Measurements from ENCODE around the gene NIPAL1.
"Not testable (repeated sequence)": the region's sequence is repeated elsewhere in the genome, so short reads cannot be mapped to it uniquely, and the experiment has no call there.

The NIPAL1 gene

DNA sequence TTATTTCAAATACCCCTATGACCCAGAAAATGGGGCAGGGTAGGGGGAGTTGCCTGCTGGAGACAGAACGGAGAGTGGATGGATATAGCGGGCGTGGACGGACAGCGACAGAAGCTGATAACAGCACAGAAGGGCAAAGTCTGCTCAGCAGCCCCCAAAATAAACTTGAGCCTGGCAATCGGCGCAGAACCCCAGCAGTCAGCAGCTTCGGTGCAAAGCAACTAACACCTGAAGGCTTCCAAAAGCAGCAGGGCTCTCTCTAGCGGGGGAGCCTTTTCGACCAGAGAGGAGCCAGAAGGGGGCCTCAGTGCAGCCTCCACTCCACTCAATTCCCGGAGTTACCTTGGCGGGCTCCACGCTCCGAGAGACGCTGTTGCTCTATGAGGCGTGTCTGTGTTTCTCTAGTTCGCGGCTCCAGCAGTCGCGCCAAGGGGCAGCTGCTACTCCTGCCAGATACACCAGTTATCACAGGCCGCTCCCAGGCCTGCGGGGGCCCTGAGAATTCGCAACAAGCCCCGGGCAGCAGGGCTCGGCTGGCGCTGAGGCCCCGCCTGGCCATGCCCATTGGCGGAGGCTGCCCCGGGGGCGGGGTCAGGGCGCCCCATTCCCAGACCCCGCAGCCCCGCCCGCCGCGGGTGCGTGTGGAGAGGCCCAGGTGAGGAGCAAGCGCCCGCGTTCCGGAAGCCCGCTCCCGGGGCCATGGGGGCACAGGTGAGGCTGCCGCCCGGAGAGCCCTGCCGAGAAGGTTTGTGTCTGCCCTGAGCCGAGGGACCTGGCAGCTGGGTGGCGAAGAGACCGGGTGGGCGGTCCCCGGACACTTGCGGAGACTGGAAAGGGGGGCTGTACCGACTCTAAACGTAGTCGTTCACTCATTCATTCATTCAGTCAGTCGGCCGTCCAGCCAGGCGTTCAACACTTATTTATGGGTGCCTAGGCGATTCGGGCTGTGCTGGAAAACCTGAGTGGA, at the start of gene NIPAL1, which contains the start of gene CNGA1:
TSS of gene NIPAL1 (plus strand) at position 632 of the 967 bp plus-strand sequence. CDS start at position 700, 68 bp downstream.
TSS of gene CNGA1 (minus strand) at position 541 of the 967 bp plus-strand sequence. CDS start 63,992 bp downstream, outside the sequence.
- peak; percentile 86 for DNase-seq

DNA sequence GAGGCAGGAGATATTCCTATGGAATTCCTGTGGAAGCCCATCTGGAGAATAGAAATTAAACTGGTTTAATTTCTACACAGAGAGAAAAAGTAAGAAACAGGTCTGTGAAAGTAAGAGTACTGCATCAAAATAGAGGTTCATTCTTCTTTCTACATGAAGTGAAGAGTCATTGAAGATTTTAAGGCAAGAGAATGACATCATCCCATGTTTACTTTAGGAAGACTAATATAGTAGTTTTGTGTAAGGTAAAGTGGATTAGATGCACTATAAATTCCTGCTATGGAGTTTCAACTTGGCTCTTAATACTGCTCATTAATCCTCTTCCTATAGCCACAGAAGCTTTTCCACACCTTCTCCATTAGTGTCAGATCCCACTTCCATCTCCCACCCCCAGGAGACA, 47.7 kb upstream of the NIPAL1 start:
- no peak for DNase-seq

DNA sequence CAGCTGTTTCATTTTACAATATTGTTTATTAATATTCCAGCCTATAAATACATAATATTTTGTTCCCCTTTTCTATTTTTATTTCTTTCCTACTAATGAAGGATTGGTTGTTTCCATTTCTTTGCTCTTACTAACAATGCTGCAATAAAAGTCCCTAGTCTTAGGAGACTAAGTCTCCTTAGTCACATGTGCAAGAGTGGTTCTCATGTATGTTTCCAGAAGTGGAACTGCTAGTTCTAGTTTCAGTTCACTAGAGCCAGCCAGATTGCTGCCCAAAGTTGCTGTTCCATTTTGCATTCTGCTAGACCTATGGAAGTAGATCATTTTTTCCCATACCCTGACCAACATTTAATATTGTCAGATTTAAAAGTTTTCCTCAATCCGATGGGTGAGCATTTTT, 44.4 kb upstream of the NIPAL1 start:
- DNase-seq = no peak

DNA sequence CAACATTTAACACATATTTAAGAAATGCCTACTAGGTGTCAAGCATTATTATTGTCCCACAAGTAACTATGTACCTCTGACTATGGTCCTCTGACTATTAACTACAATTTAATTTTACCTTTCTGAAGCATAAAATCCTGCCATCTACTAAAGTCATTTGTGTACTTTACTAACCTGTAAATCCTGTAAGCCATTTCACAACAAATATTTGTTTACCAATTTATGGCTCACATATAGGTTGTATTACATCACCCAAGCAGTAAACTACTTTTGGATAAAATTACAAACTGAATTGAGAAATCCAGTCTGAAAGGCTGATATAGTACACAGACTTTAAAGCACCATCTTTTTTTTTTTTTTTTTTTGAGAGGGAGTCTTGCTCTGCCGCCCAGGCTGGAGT, 43.9 kb upstream of the NIPAL1 start:
- DNase-seq = no peak

DNA sequence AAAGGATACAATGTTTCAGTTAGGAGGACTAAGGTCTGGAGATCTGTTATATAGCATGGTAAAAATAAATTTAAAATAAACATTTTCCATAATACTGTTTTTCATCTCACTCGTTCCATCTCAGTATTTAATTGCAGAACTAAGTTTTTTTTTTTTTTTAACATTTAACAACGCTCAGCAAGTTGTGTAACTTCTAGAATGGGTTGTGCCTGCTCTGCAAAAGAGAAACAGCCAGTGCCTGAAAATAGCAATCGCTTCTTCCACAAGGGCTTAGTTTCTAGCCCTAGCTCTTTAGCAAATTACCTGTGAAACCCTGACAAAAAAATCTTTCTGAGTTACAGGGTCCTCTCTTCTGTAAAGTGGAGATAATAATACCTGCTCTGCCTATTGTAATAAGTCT, 42.0 kb upstream of the NIPAL1 start:
- DNase-seq = no peak

DNA sequence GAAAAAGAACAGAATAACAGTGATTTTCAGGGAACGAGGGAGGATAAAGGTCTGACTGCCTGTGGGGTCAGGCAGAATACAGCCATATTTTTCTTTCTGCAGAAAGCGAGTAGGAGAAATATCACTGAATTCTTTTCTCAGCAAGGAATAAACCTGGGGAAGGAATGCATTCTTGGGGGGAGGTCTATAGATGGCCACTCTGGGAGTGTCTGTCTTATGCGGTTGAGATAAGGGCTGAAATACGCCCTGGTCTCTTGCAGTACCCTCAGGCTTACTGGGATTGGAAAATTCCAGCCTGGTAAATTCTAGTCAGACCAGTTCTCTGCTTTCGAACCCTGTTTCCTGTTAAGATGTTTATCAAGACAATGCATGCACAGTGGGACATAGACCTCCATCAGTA, 26.4 kb upstream of the NIPAL1 start:
- DNase-seq = no peak

DNA sequence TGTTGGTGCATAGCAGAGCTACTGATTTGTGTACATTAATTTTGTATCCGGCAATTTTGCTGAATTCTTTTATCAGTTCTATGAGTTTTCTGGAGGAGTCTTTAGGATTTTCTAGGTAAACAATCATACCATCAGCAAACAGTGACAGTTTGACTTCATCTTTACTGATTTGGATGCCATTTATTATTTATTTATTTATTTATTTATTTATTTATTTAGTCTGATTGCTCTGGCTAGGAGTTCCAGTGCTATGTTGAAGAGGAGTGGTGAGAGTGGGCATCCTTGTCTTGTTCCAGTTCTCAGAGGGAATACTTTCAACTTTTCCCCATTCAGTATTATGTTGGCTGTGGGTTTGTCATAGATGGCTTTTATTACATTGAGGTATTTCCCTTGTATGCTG, 24.1 kb upstream of the NIPAL1 start:
- DNase-seq = not testable (repeated sequence)

DNA sequence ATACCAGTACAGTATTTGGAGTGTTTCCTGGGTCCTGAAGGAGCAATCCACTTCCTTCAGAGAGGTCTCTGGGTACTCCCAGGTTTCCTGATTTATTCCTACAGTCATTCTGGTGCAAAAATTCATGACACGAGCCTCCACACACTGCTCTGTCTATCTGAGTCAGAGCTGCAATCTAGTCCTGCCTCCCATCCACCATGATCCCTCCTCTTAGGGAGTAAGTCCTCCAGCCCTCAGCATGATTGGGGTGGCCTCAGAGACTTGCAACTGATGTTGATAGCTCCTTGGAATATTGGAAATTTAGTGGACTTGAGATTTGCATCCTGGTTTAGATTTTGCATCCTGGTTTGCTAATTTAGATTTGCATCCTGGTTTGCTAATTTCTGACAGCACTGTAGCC, 20.6 kb upstream of the NIPAL1 start:
- no peak for DNase-seq

DNA sequence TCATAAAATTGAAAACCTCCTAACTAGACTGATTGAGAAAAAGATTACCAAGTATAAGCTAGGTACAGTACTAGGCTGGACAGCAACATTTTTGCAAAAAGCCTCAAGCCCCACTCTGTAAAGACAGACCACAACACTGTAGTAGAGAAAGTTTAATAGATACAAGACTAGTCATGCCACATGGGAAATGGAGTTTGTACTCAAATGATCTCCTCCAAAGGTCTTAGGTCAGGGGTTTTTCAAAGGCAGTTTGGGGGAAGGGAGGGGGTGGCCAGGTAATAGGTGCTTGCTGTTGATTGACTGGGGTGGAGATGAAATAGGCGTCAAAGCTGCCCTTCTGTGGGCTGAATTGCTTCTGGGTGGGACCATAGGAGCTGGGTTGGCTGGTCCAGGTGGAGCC, 14.3 kb upstream of the NIPAL1 start:
- DNase-seq = no peak

DNA sequence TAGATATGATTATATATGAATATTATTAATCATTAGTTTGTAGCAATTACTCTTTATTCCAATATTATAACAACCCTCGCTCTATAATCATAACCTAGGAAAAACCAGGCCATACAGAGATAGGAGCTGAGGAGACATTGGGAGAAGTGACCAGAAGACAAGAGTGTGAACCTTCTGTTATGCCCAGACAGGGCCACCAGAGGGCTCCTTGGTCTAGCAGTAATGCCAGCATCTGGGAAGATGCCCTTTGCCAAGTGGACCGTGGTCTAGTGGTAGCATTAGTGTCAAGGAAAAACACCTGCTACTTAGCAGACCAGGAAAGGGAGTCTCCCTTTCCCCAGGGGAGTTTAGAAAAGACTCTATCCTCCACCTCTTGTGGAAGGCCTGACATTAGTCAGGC, 13.0 kb upstream of the NIPAL1 start:
- peak; percentile 13 for DNase-seq

DNA sequence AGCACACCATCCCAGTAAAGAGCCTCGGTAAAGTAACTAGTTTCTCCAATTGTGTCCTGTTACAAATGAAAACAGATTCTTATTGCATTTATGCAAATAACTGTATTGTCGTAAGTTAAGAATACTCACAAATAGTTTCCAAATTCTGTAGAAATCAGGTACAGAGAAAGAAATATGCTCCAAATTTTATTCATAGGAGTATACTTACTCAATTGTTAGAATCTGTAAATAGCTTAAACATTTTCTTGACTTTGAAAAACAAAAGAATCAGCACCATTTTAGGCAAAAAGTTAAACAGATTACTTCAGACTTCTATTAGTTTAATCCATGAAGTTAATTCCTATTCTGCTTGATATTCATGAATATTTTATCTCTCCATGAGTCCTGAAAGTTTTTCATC, 10.8 kb upstream of the NIPAL1 start:
- no peak for DNase-seq

DNA sequence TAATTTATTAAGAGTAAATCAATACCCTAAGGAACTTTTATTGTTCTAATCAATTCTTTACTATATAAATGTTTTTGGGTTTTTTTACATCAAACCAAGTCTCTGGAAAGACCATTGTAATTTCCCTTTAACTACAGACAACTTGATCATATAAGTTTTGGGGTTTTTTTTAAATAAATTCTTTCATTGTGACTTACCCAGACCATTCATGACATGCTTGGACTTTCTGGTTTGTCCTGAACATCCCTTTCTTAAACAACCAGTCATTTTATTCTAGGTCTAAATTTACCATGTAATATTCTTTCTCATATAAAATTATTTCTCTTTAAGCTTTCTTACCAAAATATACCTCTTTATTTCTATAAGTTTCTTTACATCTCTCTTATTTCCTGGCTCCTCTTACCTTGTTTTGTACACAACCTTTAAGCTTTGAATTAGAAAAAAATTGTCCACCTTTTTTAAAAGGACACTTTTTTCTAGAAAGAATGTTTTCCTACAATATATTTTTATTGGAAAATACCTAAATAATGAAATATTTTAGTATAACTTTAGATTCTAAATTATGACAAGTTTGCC, 8.5 kb upstream of the NIPAL1 start:
- peak; percentile 12 for DNase-seq

DNA sequence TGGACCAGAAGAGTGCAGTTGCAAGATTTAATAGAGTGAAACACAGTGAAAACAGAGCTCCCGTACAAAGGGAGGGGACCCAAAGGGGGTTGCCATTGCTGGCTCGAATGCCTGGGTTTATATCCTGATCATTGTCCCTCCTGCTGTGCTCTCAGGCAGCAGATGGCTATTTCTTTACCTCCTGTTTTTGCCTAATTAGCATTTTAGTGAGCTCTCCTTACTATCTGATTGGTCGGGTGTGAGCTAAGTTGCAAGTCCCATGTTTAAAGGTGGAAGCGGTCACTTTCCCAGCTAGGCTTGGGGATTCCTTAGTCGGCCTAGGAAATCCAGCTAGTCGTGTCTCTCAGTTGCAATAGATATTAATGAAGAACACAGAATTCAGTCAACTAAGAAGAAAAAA, 5.7 kb upstream of the NIPAL1 start:
- not testable (repeated sequence) for DNase-seq

DNA sequence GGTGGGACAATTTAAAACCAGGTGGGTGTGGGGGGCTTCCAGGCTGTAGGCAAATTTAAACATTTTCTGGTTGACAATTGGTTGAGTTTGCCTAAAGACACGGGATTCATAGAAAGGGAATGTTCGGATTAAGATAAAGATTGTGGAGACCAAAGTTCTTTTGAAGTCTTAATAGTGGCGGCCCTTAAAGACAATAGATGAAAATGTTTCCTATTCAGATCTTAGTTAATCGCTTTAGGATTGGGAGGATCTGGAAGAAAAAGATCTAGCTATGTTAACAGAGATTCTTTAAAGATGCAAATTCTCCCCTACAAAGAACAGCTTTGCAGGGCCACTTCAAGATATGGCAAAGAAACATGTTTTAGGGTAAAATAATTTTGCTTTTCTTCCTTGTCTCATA, 4.8 kb upstream of the NIPAL1 start:
- no peak for DNase-seq

DNA sequence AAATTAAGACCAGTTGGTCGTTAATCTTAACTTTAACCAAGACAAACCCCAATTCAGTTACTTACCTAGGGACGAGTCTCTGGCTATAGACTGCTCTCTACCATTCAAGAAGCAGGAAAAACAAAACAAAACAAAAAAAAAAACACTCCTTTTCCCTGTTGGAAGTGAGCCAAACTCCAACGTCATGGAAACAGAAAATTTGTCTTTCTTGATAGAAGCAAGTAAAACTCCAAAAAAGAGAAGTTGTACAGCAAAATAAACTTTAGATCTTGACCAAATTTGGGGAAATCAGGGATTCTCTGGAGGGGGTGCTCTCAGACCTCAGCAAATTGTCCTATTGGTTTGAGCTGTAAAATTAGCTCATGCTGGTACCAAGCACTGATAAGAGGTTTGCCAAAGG, 3.7 kb upstream of the NIPAL1 start:
- no peak for DNase-seq

DNA sequence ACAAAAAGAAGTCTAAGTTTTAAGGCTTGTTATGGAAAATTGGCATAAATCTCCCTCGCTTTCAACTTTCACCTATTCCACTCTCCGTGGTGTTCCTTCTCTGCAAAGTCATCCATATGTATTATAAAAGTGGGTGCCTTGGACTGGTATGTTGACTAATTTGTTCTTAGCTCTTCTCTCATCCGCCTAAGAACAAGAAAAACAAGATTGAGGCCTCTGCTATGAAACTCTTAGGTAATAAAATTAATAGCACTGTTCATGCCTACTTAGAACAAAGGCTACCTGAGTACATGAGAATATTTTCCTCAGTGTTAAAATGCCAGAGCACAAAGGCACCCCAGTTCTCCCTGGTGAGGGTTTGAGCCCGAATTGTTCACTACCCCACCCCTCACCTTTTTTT, 1.4 kb upstream of the NIPAL1 start:
- no peak for DNase-seq

DNA sequence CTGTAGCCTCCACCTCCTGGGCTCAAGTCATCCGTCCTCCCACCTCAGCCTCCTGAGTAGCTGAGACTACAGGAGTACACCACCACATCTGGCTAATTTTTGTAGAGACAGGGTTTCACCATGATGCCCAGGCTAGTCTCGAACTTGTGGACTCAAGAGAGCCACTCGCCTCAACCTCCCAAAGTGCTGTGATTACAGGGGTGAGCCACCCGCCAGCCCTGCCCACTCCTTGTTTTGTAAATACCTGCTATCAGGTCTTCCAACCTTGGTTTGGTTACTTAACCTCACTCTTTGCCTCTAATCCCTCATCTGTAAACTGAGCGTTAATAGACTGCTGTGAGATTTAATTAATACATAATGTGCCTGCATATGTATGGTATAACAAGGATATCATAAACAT, 894 bp upstream of the NIPAL1 start:
- no peak for DNase-seq

DNA sequence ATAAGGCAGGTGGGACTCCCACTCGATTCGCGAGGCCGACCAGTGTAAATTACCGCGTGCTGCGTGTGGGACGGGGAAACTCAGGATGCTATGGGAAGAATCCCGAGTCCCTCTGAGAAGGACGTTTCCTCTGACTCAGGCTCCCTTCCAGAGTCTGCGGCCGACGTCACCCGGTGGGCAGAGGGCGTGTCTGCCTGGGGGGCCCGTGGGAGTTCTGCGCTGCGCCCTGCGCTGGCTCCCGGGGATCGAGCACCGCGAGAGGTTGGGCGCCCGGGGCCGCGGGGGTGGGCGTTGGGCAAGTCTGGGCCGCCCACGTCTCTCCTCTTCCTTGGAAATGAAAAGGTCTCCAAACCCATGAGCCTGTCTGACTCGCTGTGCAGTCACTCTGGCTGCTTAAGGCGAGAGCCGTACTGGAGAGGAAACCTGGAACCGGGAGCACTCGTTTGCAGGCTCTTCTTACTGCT, 568 bp downstream of the NIPAL1 start:
- DNase-seq = peak; percentile 87

DNA sequence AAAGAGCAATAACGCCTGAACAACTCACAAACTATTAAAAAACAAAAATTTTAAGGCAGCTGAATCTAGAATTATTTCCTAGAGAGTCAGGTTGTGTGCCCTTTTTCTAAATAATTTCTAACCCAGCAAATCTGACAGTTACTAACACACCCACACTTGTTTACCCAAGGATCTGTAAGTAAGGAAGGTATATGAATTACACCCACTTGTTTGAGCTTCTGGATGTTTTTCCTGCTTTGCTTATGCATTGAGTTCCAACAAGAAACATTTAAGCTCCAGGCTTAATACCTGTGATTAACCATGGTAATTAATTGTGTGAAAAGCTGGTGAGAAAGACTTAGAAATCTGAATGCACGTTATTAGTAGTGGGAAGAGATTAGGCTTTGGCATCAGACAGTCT, 1.5 kb downstream of the NIPAL1 start:
- DNase-seq = no peak

DNA sequence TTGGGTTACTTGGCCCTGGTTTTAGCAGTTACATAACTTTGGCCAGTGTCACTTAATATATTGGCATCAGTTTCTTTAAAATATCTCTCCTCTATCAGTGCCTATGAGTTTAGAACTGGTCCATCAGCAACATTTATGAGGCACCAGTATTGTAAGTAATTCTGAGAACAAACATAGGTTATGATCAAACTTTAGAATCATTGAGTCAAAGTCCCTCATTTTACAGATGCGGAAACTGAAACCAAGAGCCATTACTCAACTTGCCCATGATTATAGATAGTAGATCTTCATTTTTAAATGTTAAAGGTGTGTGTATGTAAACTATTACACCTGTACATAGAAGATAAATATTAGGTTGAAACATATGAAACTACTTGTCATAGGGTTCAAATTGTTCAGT, 4.5 kb downstream of the NIPAL1 start:
- DNase-seq = no peak

DNA sequence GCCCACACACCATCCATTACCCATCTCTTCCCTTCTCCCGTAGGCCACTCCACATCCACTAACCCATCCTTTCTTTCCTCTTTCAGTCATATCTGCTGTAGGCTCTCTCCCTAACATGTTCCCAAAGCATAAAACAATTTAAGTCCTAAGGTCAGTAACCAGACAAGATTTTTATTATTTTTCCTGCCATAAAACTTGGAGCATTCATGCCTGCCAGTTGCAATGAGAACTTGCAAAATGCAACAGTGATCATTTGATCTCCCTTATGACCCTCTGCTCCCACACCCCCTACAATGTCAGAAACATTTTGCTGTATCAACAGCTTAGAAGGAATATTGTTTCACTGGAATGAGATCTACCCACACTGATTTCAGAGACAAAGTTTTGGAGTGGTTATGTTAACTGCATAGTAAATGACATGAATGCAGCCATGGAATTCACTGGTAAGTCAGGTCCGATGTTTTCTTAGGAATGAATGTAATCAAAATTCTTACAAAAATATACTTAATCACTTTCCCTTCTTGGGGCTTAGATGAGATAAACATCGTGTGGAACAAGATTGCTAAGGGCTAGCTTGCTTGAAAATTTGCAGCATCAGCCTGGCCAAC, 5.7 kb downstream of the NIPAL1 start:
- DNase-seq = no peak

DNA sequence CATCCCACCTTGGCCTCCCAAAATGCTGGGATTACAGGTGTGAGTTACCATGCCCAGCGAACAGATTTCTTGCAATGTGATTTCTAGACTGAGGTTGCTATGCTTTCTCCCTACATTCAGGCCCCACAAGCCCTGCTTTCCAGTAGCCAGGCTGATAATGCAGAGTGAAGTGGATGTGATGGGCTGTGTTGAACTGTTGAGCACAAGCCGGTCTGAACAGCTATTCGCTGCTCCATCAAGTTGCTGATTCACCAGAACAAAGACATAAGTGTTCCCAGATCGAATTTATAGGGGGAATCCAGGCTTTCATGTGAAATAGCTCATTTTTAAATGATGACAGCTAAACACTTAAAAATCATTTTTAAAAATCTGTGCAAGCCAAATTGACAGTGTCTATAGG, 8.0 kb downstream of the NIPAL1 start:
- DNase-seq = no peak

DNA sequence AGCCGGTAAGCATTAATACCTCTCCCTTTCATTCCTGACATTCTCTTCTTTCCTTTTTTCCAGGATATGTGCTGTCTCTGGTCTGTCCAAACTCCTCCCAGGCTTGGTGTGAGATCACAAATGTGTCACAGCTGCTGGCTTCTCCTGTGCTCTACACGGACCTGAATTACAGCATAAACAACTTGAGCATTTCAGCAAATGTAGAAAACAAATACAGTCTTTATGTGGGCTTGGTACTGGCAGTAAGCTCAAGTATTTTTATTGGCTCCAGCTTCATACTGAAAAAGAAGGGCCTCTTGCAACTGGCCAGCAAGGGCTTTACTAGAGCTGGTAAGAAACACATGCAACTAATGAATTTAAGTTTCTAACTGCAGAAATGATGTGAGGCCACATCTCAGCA, 8.4 kb downstream of the NIPAL1 start:
- peak; percentile 36 for DNase-seq

DNA sequence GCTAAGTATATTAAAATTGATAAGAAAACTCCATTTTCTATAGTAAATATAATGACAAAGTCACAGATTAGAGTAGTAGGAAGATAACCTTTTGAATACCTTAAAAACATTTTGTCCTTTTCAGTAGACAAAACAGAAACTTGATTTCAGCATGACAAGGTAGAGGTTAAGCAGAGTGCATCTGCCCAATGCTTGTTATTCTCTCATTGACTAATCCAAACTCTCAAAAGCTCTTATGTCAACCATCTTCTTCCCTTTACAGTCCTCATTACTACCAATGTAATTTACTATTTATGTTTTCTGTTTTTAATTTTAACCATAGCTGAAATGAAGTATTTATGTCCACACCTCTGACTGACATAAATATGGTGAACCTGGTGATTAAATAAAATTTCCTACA, 11.1 kb downstream of the NIPAL1 start:
- DNase-seq = no peak

Data from NCI-H226 (cell line).